ENCODE data around the gene DNHD1. TPM values are rescaled to one million over a fixed set of nuclear protein-coding genes. Genes with fewer than 3 reads are reported as not detected.

Gene DNHD1
- total and polyA plus RNA-seq, 2 of the 13 experiments (the other 11 are each of a cell fraction or from before 2014, with no cell fraction given) = 2.7 to 9.3 TPM

- TF ChIP-seq FUBP1 (CRISPR knock-in tag; IDR thresholded peaks at IDR 0.05; ENCODE audit: borderline replicate concordance) (no peak), NKX3-1 (CRISPR knock-in tag; IDR thresholded peaks at IDR 0.05) (no peak)
Measured at GRCh38 chr11:6548641-6549040, 51.6 kb downstream of the DNHD1 start (continued).

GRCh38 chr11:6553634-6554033, 56.6 kb downstream of the DNHD1 start:
- POLR2A ChIA-PET = no interaction called here
- CTCF ChIA-PET (ENCODE audit: low intra/inter-chr PET ratio, low total read pairs) = no interaction called here

More at GRCh38 chr11:6553634-6554033, 56.6 kb downstream of the DNHD1 start:
- no peak for FAIRE-seq
- no peaks in the 10 kb centered on the region for H3K4me1 ChIP-seq (ENCODE audit: insufficient read depth, low read length)
- DNase-seq (ENCODE audit: low spot score) = no peak
- H2AFZ ChIP-seq (ENCODE audit: low read length) = no peak overlapping the region
- TF ChIP-seq, protein P1, sequence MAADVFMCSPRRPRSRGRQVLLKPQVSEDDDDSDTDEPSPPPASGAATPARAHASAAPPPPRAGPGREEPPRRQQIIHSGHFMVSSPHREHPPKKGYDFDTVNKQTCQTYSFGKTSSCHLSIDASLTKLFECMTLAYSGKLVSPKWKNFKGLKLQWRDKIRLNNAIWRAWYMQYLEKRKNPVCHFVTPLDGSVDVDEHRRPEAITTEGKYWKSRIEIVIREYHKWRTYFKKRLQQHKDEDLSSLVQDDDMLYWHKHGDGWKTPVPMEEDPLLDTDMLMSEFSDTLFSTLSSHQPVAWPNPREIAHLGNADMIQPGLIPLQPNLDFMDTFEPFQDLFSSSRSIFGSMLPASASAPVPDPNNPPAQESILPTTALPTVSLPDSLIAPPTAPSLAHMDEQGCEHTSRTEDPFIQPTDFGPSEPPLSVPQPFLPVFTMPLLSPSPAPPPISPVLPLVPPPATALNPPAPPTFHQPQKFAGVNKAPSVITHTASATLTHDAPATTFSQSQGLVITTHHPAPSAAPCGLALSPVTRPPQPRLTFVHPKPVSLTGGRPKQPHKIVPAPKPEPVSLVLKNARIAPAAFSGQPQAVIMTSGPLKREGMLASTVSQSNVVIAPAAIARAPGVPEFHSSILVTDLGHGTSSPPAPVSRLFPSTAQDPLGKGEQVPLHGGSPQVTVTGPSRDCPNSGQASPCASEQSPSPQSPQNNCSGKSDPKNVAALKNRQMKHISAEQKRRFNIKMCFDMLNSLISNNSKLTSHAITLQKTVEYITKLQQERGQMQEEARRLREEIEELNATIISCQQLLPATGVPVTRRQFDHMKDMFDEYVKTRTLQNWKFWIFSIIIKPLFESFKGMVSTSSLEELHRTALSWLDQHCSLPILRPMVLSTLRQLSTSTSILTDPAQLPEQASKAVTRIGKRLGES (CRISPR knock-in tag; IDR thresholded peaks at IDR 0.05; ENCODE audit: borderline replicate concordance) = no peak
- TF ChIP-seq ZNF317 (CRISPR knock-in tag; IDR thresholded peaks at IDR 0.05) (no peak), MED13 (CRISPR knock-in tag; IDR thresholded peaks at IDR 0.05) (no peak), ZNF792 (CRISPR knock-in tag; IDR thresholded peaks at IDR 0.05) (no peak), YEATS2 (CRISPR knock-in tag; IDR thresholded peaks at IDR 0.05; ENCODE audit: borderline replicate concordance) (no peak), MAF1 (CRISPR knock-in tag; IDR thresholded peaks at IDR 0.05; ENCODE audit: borderline replicate concordance) (no peak), PTBP1 (IDR thresholded peaks at IDR 0.05; ENCODE audit: low read depth, low read length, poor library complexity, severe bottlenecking) (no peak), ZNF572 (CRISPR knock-in tag; IDR thresholded peaks at IDR 0.05) (no peak), SIN3A (IDR thresholded peaks at IDR 0.05; ENCODE audit: borderline replicate concordance, low read depth, low read length) (no peak), KLF15 (CRISPR knock-in tag; IDR thresholded peaks at IDR 0.05; ENCODE audit: borderline replicate concordance) (no peak), ZFP82 (CRISPR knock-in tag; IDR thresholded peaks at IDR 0.05; ENCODE audit: borderline replicate concordance) (no peak)
- TF ChIP-seq, protein P2, sequence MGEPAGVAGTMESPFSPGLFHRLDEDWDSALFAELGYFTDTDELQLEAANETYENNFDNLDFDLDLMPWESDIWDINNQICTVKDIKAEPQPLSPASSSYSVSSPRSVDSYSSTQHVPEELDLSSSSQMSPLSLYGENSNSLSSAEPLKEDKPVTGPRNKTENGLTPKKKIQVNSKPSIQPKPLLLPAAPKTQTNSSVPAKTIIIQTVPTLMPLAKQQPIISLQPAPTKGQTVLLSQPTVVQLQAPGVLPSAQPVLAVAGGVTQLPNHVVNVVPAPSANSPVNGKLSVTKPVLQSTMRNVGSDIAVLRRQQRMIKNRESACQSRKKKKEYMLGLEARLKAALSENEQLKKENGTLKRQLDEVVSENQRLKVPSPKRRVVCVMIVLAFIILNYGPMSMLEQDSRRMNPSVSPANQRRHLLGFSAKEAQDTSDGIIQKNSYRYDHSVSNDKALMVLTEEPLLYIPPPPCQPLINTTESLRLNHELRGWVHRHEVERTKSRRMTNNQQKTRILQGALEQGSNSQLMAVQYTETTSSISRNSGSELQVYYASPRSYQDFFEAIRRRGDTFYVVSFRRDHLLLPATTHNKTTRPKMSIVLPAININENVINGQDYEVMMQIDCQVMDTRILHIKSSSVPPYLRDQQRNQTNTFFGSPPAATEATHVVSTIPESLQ (CRISPR knock-in tag; conservative IDR thresholded peaks at IDR 0.05) = no peak
- TF ChIP-seq, protein P3, sequence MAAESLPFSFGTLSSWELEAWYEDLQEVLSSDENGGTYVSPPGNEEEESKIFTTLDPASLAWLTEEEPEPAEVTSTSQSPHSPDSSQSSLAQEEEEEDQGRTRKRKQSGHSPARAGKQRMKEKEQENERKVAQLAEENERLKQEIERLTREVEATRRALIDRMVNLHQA (CRISPR knock-in tag; IDR thresholded peaks at IDR 0.05) = no peak
- no peak overlapping the region for H3K9ac ChIP-seq (ENCODE audit: insufficient read depth, low read depth, low read length)
- H3K27ac ChIP-seq (ENCODE audit: extremely low read length, insufficient read depth, low read length) = no peak overlapping the region
- H3K4me3 ChIP-seq (replicated peaks in 1 of 3; ENCODE audit: insufficient read depth in 1 of 3, low read depth in 2 of 3, low read length in 3 of 3) = no peak overlapping the region
- intact Hi-C loops (cut with micrococcal nuclease; ENCODE audit: unreplicated experiment) (no loop called here), in situ Hi-C loops (cut with HindIII; ENCODE audit: extremely low pct_ligation_motif_present, low pct_unique_long_range_greater_than_20kb) (no loop called here)
- H3K27me3 ChIP-seq (ENCODE audit: control insufficient read depth in 1 of 2, insufficient read depth in 2 of 2, low read length in 2 of 2) = no peaks in the 10 kb centered on the region
- H3K79me2 ChIP-seq (ENCODE audit: insufficient read depth, low read length) = no peaks in the 10 kb centered on the region
- ATAC-seq = no peak
- no TSS peak for BruUV-seq (replicated peaks)
- H4K20me1 ChIP-seq (ENCODE audit: insufficient read depth, low read length) = no peaks in the 10 kb centered on the region
- no peak overlapping the region for H3K4me2 ChIP-seq (ENCODE audit: low read depth, low read length)
- no peaks in the 10 kb centered on the region; a peak in 1 of 5 replicates for H3K36me3 ChIP-seq (replicated peaks in 1 of 2; ENCODE audit: control insufficient read depth in 1 of 2, insufficient read depth in 2 of 2, low read length in 2 of 2)
- no peaks in the 10 kb centered on the region for H3K9me3 ChIP-seq (ENCODE audit: low read length)

All from HepG2 (cell line).